ENCODE results near the gene MMP14.
"Not testable (repeated sequence)": the region's sequence is repeated elsewhere in the genome, so short reads cannot be mapped to it uniquely, and the experiment has no call there.

MMP14 gene

DNA sequence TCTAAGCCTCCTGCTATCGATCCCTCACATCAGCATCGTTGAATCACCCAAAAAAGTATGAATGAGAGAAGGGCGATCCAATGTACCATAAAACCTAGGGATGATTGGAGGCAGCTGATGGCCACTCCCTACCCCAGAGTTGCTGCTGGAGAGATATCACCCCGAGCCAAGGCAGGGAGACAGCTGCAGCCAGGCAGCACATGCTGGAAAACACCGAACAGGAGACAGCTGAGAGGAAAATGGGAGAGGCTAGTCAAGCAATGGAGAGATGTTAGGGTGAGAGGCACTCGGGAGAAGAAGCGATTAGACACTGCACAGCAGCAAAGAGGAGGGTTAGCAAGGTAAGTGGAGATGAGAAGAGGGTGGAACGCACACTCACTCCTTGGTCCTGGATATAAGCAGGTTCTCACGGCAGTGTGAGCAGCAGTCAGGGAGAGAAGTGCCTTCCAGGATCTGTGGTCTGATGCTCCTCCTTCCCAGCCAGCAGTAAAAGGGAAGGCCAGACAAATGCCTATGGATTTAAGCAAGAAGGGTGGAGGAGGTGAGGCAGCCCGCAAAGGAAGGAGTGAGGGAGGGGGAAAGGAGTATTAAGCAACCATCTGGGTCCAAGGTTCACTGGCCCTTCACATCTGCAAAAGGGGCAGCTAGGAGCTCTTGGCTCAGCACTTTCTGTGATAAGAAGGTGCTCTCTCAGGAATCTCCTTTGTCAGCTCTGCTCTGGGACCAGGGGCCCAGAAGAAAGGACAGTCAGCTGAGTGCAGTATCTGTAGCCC is 21.3 kb upstream of the MMP14 start, which contains the start of gene SLC7A7:
Gene SLC7A7 (minus strand): TSS at position 495 of the 773 bp plus-strand sequence. CDS start 2,037 bp downstream, outside the sequence.
- DNase-seq: peak; percentile 66

- no peak for DNase-seq
Measured at GRCh38 chr14:22819151-22819988, 17.0 kb upstream of the MMP14 start.

DNA sequence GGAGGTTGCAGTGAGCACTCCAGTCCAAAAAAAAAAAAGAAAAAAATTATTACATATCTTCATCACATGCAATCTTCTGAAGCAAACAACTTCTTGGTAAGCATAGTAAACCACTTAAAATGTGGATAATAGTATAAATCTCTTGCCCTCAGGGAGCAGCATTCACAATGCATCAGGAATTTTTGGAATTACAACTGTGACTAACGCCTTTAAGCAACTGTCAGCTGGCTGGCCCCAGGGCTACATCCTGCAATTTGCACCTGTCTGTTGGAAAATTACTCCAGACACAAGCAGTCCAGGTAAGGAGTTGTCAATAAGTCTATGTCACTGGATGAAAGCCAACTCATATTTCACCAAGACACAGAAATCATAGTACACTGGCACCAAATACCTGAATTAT is 15.7 kb upstream of the MMP14 start:
- no peak for DNase-seq

DNA sequence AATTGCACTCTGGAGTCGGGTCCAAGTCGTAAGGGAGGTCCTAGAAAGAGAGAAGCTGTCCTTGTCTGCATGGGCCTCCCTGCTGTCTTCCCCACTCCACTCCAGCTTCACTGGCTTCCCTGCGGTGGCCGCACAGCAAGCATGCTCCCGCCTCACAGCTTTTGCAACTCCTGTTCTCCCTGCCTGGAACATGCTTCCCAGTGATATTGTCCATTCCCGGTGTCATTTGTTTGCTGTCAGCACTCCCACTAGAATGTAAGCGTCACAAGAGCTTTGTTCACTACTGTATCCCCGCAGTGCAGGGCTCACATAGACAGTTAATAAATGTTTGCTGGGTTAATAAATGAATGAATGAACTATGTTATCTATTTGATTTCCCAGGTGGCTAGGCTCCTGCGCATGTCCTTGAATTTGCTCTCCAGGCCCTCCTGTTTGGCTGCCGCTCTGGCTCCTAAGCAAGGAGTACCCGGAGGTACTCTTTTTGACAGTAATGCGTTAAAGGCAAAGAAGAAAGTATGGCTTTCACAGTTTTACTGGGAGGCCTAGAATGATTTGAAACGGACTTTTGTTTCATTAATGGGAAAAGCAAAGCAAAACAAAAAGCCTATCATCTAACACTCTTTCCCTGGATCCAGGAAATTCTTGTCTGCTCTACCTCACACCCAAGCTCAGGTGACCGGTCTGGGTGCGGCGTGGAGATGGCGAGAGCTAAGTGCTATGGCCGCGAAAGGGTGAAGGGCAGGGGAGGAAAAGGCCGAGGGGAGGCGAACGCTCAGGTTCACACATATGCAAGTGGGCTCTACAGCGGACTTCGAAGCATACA is 15.0 kb upstream of the MMP14 start:
- DNase-seq: no peak

DNA sequence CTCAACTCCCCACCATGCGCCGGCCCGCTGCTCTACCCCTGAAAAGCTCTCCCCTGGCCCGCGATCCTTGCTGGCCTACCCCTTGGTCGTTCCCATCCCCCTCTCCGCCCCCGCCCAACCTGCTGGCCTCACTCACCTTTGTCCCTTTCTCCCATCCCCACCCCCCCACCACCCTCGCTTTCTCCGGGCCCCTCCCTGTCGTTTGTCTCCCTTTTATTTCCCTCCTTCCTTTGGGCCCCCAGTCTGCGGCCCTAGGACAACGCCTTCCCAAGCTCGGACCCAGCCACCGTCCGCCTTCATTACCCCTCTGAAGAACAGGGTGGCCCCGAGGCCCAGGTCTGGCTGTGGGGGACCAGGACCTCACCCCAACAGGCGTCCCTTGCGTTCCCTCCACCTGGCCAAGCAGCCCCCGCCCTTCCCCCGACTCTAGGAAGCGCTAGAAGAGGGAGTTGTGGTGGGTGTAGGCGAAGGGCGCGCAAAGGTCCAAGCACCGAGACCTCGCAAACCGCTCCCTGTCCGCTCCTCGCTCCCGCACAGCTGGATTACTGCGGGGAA is 14.3 kb upstream of the MMP14 start:
- no peak for DNase-seq

DNA sequence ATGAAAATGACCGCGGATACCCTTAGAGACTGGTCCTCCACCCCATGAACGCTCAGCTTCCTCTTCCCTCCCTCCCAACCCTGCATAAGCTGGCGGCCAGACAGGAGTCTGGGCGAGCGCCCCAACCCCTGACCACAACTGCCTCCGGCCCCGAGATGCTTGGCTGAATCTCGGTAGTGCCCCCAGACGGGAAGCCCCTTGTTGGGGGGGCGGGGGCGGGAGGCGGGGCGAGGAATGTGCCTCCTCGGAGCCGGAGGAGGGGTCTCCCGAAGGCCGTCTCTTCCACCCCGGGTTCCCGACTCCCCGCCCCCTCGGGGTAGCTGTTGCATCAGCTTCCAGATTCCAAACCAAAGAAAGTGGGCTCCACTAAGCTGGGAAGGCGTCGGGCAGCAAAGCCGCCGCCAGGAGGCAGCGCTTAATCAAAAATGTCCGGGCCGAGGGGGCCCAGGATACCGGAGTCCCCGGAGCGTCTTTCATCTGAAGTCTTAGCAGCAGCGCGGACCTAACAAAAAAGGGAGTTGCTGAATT is 13.8 kb upstream of the MMP14 start:
- peak; percentile 92 for DNase-seq

- DNase-seq: peak; percentile 69
Measured at GRCh38 chr14:22824711-22825359, 11.6 kb upstream of the MMP14 start.

DNA sequence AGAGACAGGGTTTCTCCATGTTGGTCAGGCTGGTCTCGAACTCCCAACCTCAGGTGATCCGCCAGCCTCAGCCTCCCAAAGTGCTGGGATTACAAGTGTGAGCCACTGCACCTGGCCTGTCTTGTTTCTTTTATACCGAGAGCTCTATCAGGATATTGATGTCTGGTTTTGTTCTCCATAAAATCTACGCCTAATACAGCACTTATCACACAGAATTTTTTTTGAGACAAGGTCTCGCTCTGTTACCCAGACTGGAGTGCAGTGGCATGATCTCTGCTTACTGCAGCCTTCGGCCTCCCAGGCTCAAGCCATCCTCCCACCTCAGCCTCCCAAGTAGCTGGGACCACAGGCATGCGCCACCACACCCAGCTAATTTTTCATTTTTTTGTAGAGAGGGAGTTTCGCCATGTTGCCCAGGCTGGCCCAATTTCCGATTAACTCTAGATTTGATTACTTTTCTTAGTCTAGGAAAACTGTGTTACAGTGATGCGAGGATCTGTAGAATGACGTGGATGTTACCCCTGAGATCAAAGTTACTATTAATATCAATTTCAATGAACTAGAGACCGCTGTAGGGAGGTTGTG is 7.2 kb upstream of the MMP14 start:
- DNase-seq: not testable (repeated sequence)

GRCh38 chr14:22829661-22830442 is 6.5 kb upstream of the MMP14 start, which contains the start of gene MRPL52:
Gene MRPL52 (plus strand): TSS chr14:22829887. CDS start chr14:22829913, 26 bp downstream.
- DNase-seq: peak; percentile 93

- no peak for DNase-seq
Measured at GRCh38 chr14:22830443-22831010, 5.9 kb upstream of the MMP14 start.

DNA sequence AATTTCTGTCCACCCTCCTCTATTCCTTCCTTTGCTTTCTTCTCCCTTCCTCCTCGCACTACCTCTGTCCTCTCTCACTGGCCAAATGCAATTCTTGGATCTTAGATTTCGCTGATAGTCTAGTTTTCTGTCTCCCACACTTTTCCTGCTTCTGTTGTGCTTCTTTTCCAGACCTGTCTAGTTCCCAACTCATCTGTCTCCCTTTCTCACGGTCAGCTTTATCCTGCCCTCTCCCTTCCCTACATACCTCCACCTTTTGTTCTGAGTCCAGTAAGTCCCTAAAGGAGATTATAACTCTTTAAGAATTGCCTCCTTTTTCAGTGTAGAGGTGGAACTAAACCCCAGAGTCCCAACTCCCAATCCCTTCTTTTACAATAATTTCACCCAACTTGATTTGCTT is 880 bp upstream of the MMP14 start:
- no peak for DNase-seq

DNA sequence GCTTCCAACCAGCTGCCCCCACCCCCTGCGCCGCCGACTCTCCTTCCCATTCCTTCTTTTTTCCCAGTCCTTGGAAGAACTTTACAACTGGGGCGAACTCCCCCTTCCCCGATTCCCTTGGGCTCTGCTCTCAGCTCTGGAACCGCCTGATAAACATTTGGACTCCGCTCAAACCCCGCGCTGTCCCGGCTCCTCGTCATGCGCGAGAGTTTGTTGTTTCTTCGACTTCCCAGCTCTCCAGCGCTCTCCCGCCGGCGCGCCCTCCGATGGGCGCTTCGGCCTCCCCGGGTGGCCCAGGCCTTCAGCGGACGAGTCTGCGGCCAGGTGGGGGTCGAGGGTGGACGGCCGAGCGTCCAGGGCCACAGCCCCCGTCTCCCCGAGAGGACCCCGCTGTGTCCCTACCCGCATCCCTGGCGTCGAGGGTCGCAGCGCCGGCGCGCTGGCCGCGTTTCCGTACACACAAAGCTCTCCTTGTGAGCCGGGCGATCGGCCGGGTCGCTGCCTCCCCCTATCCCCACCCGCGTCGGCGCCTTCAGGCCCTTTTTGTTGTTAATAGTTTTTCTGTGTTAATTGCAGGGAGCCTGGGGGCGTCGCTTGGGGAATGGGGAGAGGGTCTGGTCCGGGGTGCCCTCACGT is 847 bp downstream of the MMP14 start:
- DNase-seq: peak; percentile 76

DNA sequence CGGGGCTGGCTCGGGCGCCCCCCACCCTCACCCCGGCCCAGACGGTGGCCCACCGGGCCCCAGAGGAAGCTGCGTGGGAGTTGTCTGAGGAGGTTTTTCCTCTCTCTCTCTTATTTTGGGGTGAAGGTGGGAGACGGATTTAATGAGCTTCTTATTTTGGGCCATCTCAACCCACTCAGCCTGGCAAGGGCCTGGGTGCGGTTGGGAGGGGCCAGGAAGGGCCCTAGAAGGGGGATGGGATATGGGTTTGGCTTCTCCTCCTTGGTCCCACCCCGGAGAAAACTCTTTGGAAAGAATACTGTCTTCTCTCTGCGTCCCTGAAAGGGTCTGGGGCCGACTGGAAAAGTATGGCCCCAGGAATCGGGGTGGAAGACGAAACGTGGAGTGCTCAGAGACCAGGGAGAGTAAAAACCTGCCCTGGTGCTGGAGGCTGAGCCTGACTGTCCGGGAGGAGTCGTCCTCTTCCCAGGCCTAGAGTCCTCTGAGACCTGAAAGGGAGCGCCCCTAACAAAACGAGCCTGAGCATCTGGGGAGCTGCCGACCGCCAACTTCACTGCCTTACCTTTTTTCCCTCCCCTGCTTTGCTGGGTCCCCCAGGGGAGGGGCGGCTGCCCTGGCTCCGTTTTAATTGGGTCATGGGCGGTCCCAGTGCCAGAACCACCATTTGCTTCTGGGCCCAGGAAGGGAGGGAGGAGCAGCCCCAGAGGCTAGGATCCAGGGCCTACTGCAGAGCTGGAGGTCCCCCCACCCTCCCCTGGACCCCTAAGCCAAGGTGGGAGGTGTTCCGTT is 1.6 kb downstream of the MMP14 start:
- DNase-seq: peak; percentile 58

DNA sequence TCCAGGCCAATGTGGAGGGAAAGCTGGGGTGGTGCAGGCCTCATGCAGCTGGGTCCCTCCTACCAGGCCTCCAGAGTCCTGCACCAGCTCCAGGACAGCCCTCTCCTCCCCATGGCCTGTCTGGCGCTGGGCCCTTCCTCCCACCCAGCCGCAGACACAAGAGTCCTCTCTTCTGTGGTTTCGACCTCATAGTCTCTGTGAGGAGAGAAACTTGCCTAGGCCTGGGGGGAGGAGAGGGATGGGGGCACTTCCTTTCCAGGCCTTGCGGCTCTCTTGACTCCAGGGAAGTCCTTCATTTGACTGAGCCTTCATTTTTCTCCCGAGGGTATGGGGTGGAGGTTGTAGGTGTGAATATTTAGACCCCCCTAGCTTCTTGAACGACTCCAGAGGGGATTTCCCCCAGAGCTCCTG is 2.3 kb downstream of the MMP14 start:
- no peak for DNase-seq

GRCh38 chr14:22839159-22839779 is 2.9 kb downstream of the MMP14 start:
- no peak for DNase-seq

GRCh38 chr14:22841311-22841710 is 4.9 kb downstream of the MMP14 start:
- DNase-seq: no peak

- DNase-seq: no peak
Measured at GRCh38 chr14:22841769-22842168, 5.4 kb downstream of the MMP14 start.
